ENCODE results near the gene ZFP62.

- TF ChIP-seq EZH2 (IDR thresholded peaks at IDR 0.05): no peak
- no peak for TF ChIP-seq CTCF (IDR thresholded peaks at IDR 0.05)
- TF ChIP-seq EZH2phosphoT487 (IDR thresholded peaks at IDR 0.05): no peak
Measured at GRCh38 chr5:180862645-180863044, 1.6 kb upstream of the ZFP62 start.
